Endothelial cell of umbilical vein (primary cell): ENCODE measurements around the gene SERINC2. TPM values are rescaled to one million over a fixed set of nuclear protein-coding genes. Genes with fewer than 3 reads are reported as not detected.

Experiments used
- Bru-seq: library from RNA; stranded (reverse); fragments of 400-500 nt; gene quantifications from one replicate; lab custom pipeline; 2021; lab: Mats Ljungman, UMichigan
- BruChase-seq, 2 experiments: library from RNA; stranded (reverse); fragments of 400-500 nt; gene quantifications; one replicate each; lab custom pipeline; 2021; lab: Mats Ljungman, UMichigan
- BruUV-seq: library from RNA; stranded (reverse); fragments of 400-500 nt; replicated peaks from 2 replicates; lab custom pipeline; 2021; lab: Mats Ljungman, UMichigan
- CTCF ChIA-PET: fragments of 300-600, 350-600 bp; sonication (Branson Sonifier 250); formaldehyde crosslinking; loops from one replicate; lab custom pipeline; 2021; ENCODE audit warnings: antibody characterized with exemption, inconsistent platforms; lab: Charles Lee
- POLR2A ChIA-PET: fragments of 300-600, 350-600 bp; sonication (Branson Sonifier 250); formaldehyde crosslinking; loops from one replicate; lab custom pipeline; 2021; ENCODE audit warnings: antibody characterized with exemption, inconsistent platforms; lab: Charles Lee
- DNase-seq: peaks from one replicate; pipeline ENCODE4 v3.0.0-alpha.2; 2011; ENCODE audit warnings: low read depth, low spot score
- FAIRE-seq: peaks from 2 replicates; lab custom pipeline; 2011; peaks lifted over from hg19 to GRCh38; lab: Jason Lieb, UNC
- H2AFZ ChIP-seq: 2 replicates; pipeline ENCODE4 v1.6.0; 2012; ENCODE audit warnings: low read depth, low read length, control low read depth, inconsistent platforms
- H3K27ac ChIP-seq: 2 replicates; pipeline ENCODE4 v1.5.1; 2011; ENCODE audit warnings: low read depth, mild to moderate bottlenecking, control low read depth, low read length, moderate library complexity; ENCODE audit not compliant: insufficient read depth
- H3K27me3 ChIP-seq, 2 experiments: 2 replicates each; pipeline versions ENCODE4 v1.6.0 to v1.6.1; 2011; ENCODE audit warnings: low read length in 2 of 2, mixed read lengths in 1 of 2; ENCODE audit not compliant: control insufficient read depth in 2 of 2, insufficient read depth in 2 of 2
- H3K36me3 ChIP-seq, 2 experiments: 2 replicates in 1 of 2; 3 replicates in 1 of 2; pipeline ENCODE4 v1.5.1; 2011; ENCODE audit warnings: low read length in 2 of 2, mild to moderate bottlenecking in 1 of 2, moderate library complexity in 1 of 2; ENCODE audit not compliant: control insufficient read depth in 2 of 2, insufficient read depth in 2 of 2; ENCODE audit errors: extremely low read depth in 1 of 2
- H3K4me1 ChIP-seq: 3 replicates; pipeline ENCODE4 v1.5.1; 2011; ENCODE audit warnings: mild to moderate bottlenecking, low read length; ENCODE audit not compliant: control insufficient read depth, insufficient read depth; ENCODE audit errors: extremely low read depth
- H3K4me2 ChIP-seq: 2 replicates; pipeline ENCODE4 v1.6.1; 2011; ENCODE audit warnings: low read length, control low read depth, mixed read lengths; ENCODE audit not compliant: insufficient read depth
- H3K4me3 ChIP-seq, 3 experiments: fragments of 200-600 bp in 1 of 3; sonication (generic), shearing (Covaris generic) in 1 of 3; replicated peaks in 1 of 3; 2 replicates each; pipeline ENCODE4 v1.5.1; 2011 to 2016; ENCODE audit warnings: control low read depth in 3 of 3, low read length in 3 of 3, mild to moderate bottlenecking in 2 of 3, inconsistent platforms in 1 of 3, low read depth in 1 of 3, moderate library complexity in 1 of 3; ENCODE audit not compliant: insufficient read depth in 1 of 3
- H3K79me2 ChIP-seq: 2 replicates; pipeline ENCODE4 v1.6.0; 2012; ENCODE audit warnings: low read length, inconsistent platforms; ENCODE audit not compliant: control insufficient read depth, insufficient read depth
- H3K9ac ChIP-seq: replicated peaks from 2 replicates; pipeline ENCODE3; 2011; ENCODE audit warnings: low read length, control low read depth; ENCODE audit not compliant: insufficient read depth; ENCODE audit errors: extremely low read depth
- H3K9me1 ChIP-seq: replicated peaks from 3 replicates; pipeline ENCODE4 v1.6.0; 2011; ENCODE audit warnings: mild to moderate bottlenecking, low read length; ENCODE audit not compliant: control insufficient read depth, insufficient read depth; ENCODE audit errors: extremely low read depth
- H3K9me3 ChIP-seq: replicated peaks from 2 replicates; pipeline ENCODE4 v1.5.1; 2012; ENCODE audit warnings: low read length, inconsistent platforms; ENCODE audit not compliant: control insufficient read depth, insufficient read depth
- H4K20me1 ChIP-seq: replicated peaks from 2 replicates; pipeline ENCODE3; 2011; ENCODE audit warnings: mild to moderate bottlenecking, low read length; ENCODE audit not compliant: control insufficient read depth, insufficient read depth; ENCODE audit errors: extremely low read depth
- CTCF ChIP-seq, 2 donors: IDR thresholded peaks; 1 replicate in 1 of 2; 2 replicates in 1 of 2; pipeline ENCODE4 v1.5.1; 2011; ENCODE audit warnings: low read length in 2 of 2, mild to moderate bottlenecking in 2 of 2, moderate library complexity in 2 of 2, control low read depth in 1 of 2, inconsistent platforms in 1 of 2, low read depth in 1 of 2; ENCODE audit not compliant: insufficient read depth in 1 of 2; ENCODE audit errors: extremely low read depth in 1 of 2
- EZH2 ChIP-seq: IDR thresholded peaks from 2 replicates; pipeline ENCODE4 v1.6.1; 2012; ENCODE audit warnings: borderline replicate concordance, low read depth, mild to moderate bottlenecking, moderate library complexity, low read length, inconsistent platforms; ENCODE audit not compliant: severe bottlenecking
- FOS ChIP-seq: IDR thresholded peaks from 2 replicates; pipeline ENCODE4 v1.6.1; 2011; ENCODE audit warnings: mild to moderate bottlenecking, low read length, moderate library complexity, borderline replicate concordance; ENCODE audit not compliant: insufficient read depth
- GATA2 ChIP-seq: IDR thresholded peaks from 2 replicates; pipeline ENCODE4 v1.7.0; 2011; ENCODE audit warnings: low read depth, mild to moderate bottlenecking, moderate library complexity, mixed read lengths, low read length; ENCODE audit not compliant: insufficient read length, insufficient read depth
- JUN ChIP-seq: IDR thresholded peaks from 2 replicates; pipeline ENCODE4 v1.6.1; 2011; ENCODE audit warnings: borderline replicate concordance, low read depth; ENCODE audit not compliant: insufficient read length, insufficient read depth
- MAX ChIP-seq: IDR thresholded peaks from 2 replicates; pipeline ENCODE4 v1.6.1; 2011; ENCODE audit not compliant: insufficient read depth, insufficient read length
- MYC ChIP-seq: IDR thresholded peaks from one replicate; pipeline ENCODE4 v1.6.1; 2011; ENCODE audit warnings: mild to moderate bottlenecking, low read depth, low read length
- POLR2A ChIP-seq: IDR thresholded peaks from 2 replicates; pipeline ENCODE4 v1.6.1; 2012; ENCODE audit warnings: low read depth, mild to moderate bottlenecking, control low read depth, low read length
- POLR2AphosphoS5 ChIP-seq: IDR thresholded peaks from 2 replicates; pipeline ENCODE4 v1.6.1; 2012; ENCODE audit warnings: low read depth, mild to moderate bottlenecking, control low read depth, low read length, moderate library complexity; ENCODE audit not compliant: insufficient read depth
- dilution Hi-C: fragments of 300-500 bp; cut with MboI; formaldehyde crosslinking; loops from one replicate; pipeline ENCODE4 v1.15.0; 2019; ENCODE audit warnings: low sequenced_read_pairs; ENCODE audit not compliant: extremely low pct_ligation_motif_present
- intact Hi-C: fragments of 100-400 bp; cut with micrococcal nuclease; formaldehyde crosslinking; loops from one replicate; pipeline ENCODE4 v1.10.0; 2022
- long read RNA-seq: library from polyadenylated mRNA; stranded (forward); transcript quantifications from one replicate; pipeline ENCODE4 v2.0.0, GENCODE V29; 2021
- polyA minus RNA-seq, 3 experiments: library from RNA; depleted of rRNA, polyadenylated mRNA; stranded (reverse); fragments of >200 nt; gene quantifications; 1 replicate in 1 of 3; 2 replicates in 2 of 3; pipeline ENCODE4 v1.2.3, GENCODE V29; 2011
- polyA plus RNA-seq, 4 experiments: library from polyadenylated mRNA; depleted of rRNA in 3 of 4; stranded (reverse) in 3 of 4; unstranded in 1 of 4; fragments of >200 nt; gene quantifications; 2 replicates each; pipeline versions ENCODE4 v1.2.1 to v1.2.3, GENCODE V29; 2011 to 2012; ENCODE audit warnings: missing spikeins in 1 of 4
- total RNA-seq: library from RNA; stranded (reverse); gene quantifications from 2 replicates; pipeline ENCODE4 v1.2.3, GENCODE V29; 2021

The SERINC2 gene
- total RNA-seq (19.4 and 21.4 TPM in 2 replicates), polyA plus RNA-seq (34.6 and 48.6 TPM in 2 replicates), polyA minus RNA-seq (13.1 and 15.8 TPM in 2 replicates), Bru-seq, nascent RNA (percentile 49 among the genes with signal in this experiment), BruChase-seq, experiment 1, labeled RNA remaining after a 6-hour chase (percentile 58 among the genes with signal in this experiment), BruChase-seq, experiment 2, labeled RNA remaining after a 2-hour chase (percentile 64 among the genes with signal in this experiment)
- polyA plus RNA-seq (2011; cell fraction: cytosol; rRNA removed) = 15.7 and 19.5 TPM in 2 replicates
- polyA plus RNA-seq (2011; cell fraction: nucleus; rRNA removed) = 12.2 and 12.8 TPM in 2 replicates
- polyA plus RNA-seq (2012) = 20.8 and 22.9 TPM in 2 replicates
- polyA minus RNA-seq (2011; cell fraction: cytosol; rRNA and poly(A)+ RNA removed) = 9.4 TPM
- 3.0 and 5.0 TPM in 2 replicates for polyA minus RNA-seq (2011; cell fraction: nucleus; rRNA and poly(A)+ RNA removed)
- long read RNA-seq, transcript SERINC2-201 (10 exons, 1,997 nt) = major isoform, 40 of 49 reads
- long read RNA-seq, partial matches to known transcripts = 5 of 49 reads
- long read RNA-seq, other reads (novel, unspliced or antisense) = 4 of 49 reads

GRCh38 chr1:31412732-31413404 lies at the start of gene SERINC2:
TSS of gene SERINC2 (plus strand) at chr1:31413213. CDS start at chr1:31413266, 53 bp downstream.
- peaks cover 9 to 26% of the 10 kb centered on the region in 2 experiments for H3K27me3 ChIP-seq
- no peaks in the 10 kb centered on the region for H3K9me1 ChIP-seq
- H3K4me2 ChIP-seq = peak within 1 kb of the TSS; percentile 77
- ChIA-PET CTCF (interaction anchor here (0.6 to 17.5 kb wide), 4 partner anchors 17 to 489 kb away, joined by 3 to 236 read pairs (median 3); no protein-coding TSS in a partner anchor), POLR2A (interaction anchor here (0.6 kb wide), 1 partner anchor 241 kb away, joined by 3 read pairs; no protein-coding TSS in a partner anchor)
- no peaks in the 10 kb centered on the region for H3K79me2 ChIP-seq
- intact Hi-C loops = no loop called here
- peak; percentile 53 for TF ChIP-seq POLR2A
- no peak for TF ChIP-seq MYC
- no peak for TF ChIP-seq FOS
- BruUV-seq = no TSS peak
- H4K20me1 ChIP-seq = no peaks in the 10 kb centered on the region
- H3K9ac ChIP-seq = peak within 1 kb of the TSS; percentile 73
- H3K4me3 ChIP-seq = peak within 1 kb of the TSS; percentile 50 to 81 (median 56)
- peaks cover 5% of the 10 kb centered on the region for H3K4me1 ChIP-seq
- peak within 1 kb of the TSS; percentile 90 for H2AFZ ChIP-seq
- no peaks in the 10 kb centered on the region for H3K36me3 ChIP-seq
- dilution Hi-C loops = no loop called here
- H3K27ac ChIP-seq = no peak within 1 kb of the TSS
- DNase-seq (no peak), FAIRE-seq (peak; percentile 50)
- H3K9me3 ChIP-seq = no peaks in the 10 kb centered on the region

- intact Hi-C loops = no loop called here
- Histone ChIP-seq H3K27ac (no peak overlapping the region), H3K9me3 (no peaks in the 10 kb centered on the region), H3K9me1 (no peaks in the 10 kb centered on the region), H3K4me3 (no peak overlapping the region), H2AFZ (no peak overlapping the region), H3K27me3 (no peaks in the 10 kb centered on the region), H3K79me2 (no peaks in the 10 kb centered on the region), H3K36me3 (peaks cover 0 to 12% of the 10 kb centered on the region in 2 experiments), H3K4me1 (no peaks in the 10 kb centered on the region), H3K9ac (no peak overlapping the region), H4K20me1 (no peaks in the 10 kb centered on the region), H3K4me2 (no peak overlapping the region)
- CTCF ChIA-PET = no interaction called here
- dilution Hi-C loops = no loop called here
- DNase-seq (no peak), FAIRE-seq (no peak)
- TF ChIP-seq POLR2A (no peak), EZH2 (no peak), JUN (no peak), CTCF (IDR thresholded peaks at IDR 0.05; ENCODE audit: extremely low read depth in 1 of 2, insufficient read depth in 1 of 2, low read depth in 1 of 2, low read length in 2 of 2) (no peak), POLR2AphosphoS5 (no peak), GATA2 (no peak), MAX (no peak), MYC (no peak), FOS (no peak)
- POLR2A ChIA-PET = no interaction called here
- BruUV-seq = no TSS peak
These were observed 48.3 kb upstream of the SERINC2 start for GRCh38 chr1:31364561-31365250.
